BJ (cell line): ENCODE data around the gene PLD2. TPM values are rescaled to one million over a fixed set of nuclear protein-coding genes. Genes with fewer than 3 reads are reported as not detected.
"Not testable (repeated sequence)": the region's sequence is repeated elsewhere in the genome, so short reads cannot be mapped to it uniquely, and the experiment has no call there.

Experiments used
- CTCF ChIA-PET: fragments of 350-600 bp; formaldehyde crosslinking; extraction: SDS; loops from one replicate; lab custom pipeline; 2021; ENCODE audit warnings: antibody characterized with exemption, inconsistent platforms; lab: Yijun Ruan, JAX
- POLR2A ChIA-PET: fragments of 300-600 bp; sonication (Branson Sonifier 250); formaldehyde crosslinking; extraction: SDS; loops from one replicate; lab custom pipeline; 2021; ENCODE audit warnings: antibody characterized with exemption; lab: Charles Lee
- DNase-seq: peaks from one replicate; pipeline ENCODE4 v3.0.0-alpha.2; 2011; ENCODE audit warnings: low read depth
- H3K27me3 ChIP-seq: 2 replicates; pipeline ENCODE4 v1.6.0; 2011; ENCODE audit warnings: low read length; ENCODE audit not compliant: control insufficient read depth, insufficient read depth
- H3K36me3 ChIP-seq: 2 replicates; pipeline ENCODE4 v1.5.1; 2011; ENCODE audit warnings: low read length; ENCODE audit not compliant: control insufficient read depth, insufficient read depth
- H3K4me3 ChIP-seq: 2 replicates; pipeline ENCODE4 v1.5.1; 2011; ENCODE audit warnings: low read depth, mild to moderate bottlenecking, control low read depth, low read length
- CTCF ChIP-seq: IDR thresholded peaks from 2 replicates; pipeline ENCODE4 v1.5.1; 2011; ENCODE audit warnings: low read depth, mild to moderate bottlenecking, control low read depth, inconsistent platforms, low read length, moderate library complexity; ENCODE audit not compliant: insufficient read depth
- polyA plus RNA-seq: library from polyadenylated mRNA; depleted of rRNA; stranded (reverse); fragments of >200 nt; gene quantifications from 2 replicates; pipeline ENCODE4 v1.2.3, GENCODE V29; 2011

Gene PLD2
- polyA plus RNA-seq, 1 experiment: 34.1 TPM

GRCh38 chr17:4859816-4860625 is 53.1 kb downstream of the PLD2 start:
- Histone ChIP-seq H3K4me3 (no peak overlapping the region), H3K27me3 (no peaks in the 10 kb centered on the region), H3K36me3 (peaks cover 1% of the 10 kb centered on the region; the same call in 1 of the 2 replicates)
- no peak for TF ChIP-seq CTCF
- ChIA-PET CTCF (interaction anchor here (0.6 to 2.0 kb wide), 3 partner anchors 21 to 70 kb away, joined by 3 to 7 read pairs (median 3); no protein-coding TSS in a partner anchor), POLR2A (no interaction called here)
- no peak for DNase-seq

- TF ChIP-seq CTCF: no peak
- POLR2A ChIA-PET: no interaction called here
- CTCF ChIA-PET: interaction anchor here (1.0 to 2.0 kb wide), 2 partner anchors 21 to 71 kb away, joined by 3 to 7 read pairs; no protein-coding TSS in a partner anchor
- DNase-seq: no peak
- no peaks in the 10 kb centered on the region for H3K27me3 ChIP-seq
- no peak overlapping the region for H3K4me3 ChIP-seq
- peaks cover 1% of the 10 kb centered on the region; the same call in 1 of the 2 replicates for H3K36me3 ChIP-seq
These were observed 53.7 kb downstream of the PLD2 start for GRCh38 chr17:4860651-4861050.

GRCh38 chr17:4861052-4861451 is 54.1 kb downstream of the PLD2 start:
- no peak overlapping the region for H3K4me3 ChIP-seq
- no peaks in the 10 kb centered on the region for H3K27me3 ChIP-seq
- DNase-seq: no peak
- CTCF ChIA-PET: interaction anchor here (1.0 to 2.0 kb wide), 3 partner anchors 20 to 71 kb away, joined by 3 to 7 read pairs (median 3); no protein-coding TSS in a partner anchor
- peaks cover 1% of the 10 kb centered on the region; the same call in 1 of the 2 replicates for H3K36me3 ChIP-seq
- POLR2A ChIA-PET: no interaction called here
- TF ChIP-seq CTCF: no peak

- no peaks in the 10 kb centered on the region for H3K36me3 ChIP-seq
- TF ChIP-seq CTCF: no peak
- DNase-seq: no peak
- H3K27me3 ChIP-seq: no peaks in the 10 kb centered on the region
- POLR2A ChIA-PET: no interaction called here
- CTCF ChIA-PET: interaction anchor here (0.7 kb wide), 1 partner anchor 13 kb away, joined by 3 read pairs; no protein-coding TSS in a partner anchor
- no peak overlapping the region for H3K4me3 ChIP-seq
These were observed 55.8 kb downstream of the PLD2 start for GRCh38 chr17:4862720-4863119.

- no peaks in the 10 kb centered on the region for H3K27me3 ChIP-seq
- no peak for DNase-seq
- CTCF ChIA-PET: interaction anchor here (0.7 to 0.8 kb wide), 2 partner anchors 13 to 73 kb away, joined by 3 read pairs; no protein-coding TSS in a partner anchor
- no peak overlapping the region for H3K4me3 ChIP-seq
- no peaks in the 10 kb centered on the region for H3K36me3 ChIP-seq
- no peak for TF ChIP-seq CTCF
- POLR2A ChIA-PET: no interaction called here
These were observed 56.4 kb downstream of the PLD2 start for GRCh38 chr17:4863321-4863720.

- H3K4me3 ChIP-seq, H3K36me3 ChIP-seq, DNase-seq, H3K27me3 ChIP-seq, POLR2A ChIA-PET: not testable (repeated sequence)
- CTCF ChIA-PET: interaction anchor here (1.2 to 2.7 kb wide), 3 partner anchors 9 to 79 kb away, joined by 4 to 9 read pairs (median 6); partner anchors contain the start of gene GLTPD2
These were observed 60.6 kb downstream of the PLD2 start for GRCh38 chr17:4867535-4867934.

- H3K36me3 ChIP-seq, POLR2A ChIA-PET, H3K27me3 ChIP-seq, H3K4me3 ChIP-seq, DNase-seq: not testable (repeated sequence)
- CTCF ChIA-PET: interaction anchor here (0.6 to 2.7 kb wide), 7 partner anchors 9 to 128 kb away, joined by 3 to 9 read pairs (median 4); no protein-coding TSS in a partner anchor
These were observed 62.4 kb downstream of the PLD2 start for GRCh38 chr17:4869058-4869998.
